PC-3 (cell line): ENCODE results near the gene COL25A1. TPM values are rescaled to one million over a fixed set of nuclear protein-coding genes. Genes with fewer than 3 reads are reported as not detected.

Source experiments
- ATAC-seq: fragments of 200-7000 bp; cut with Tn5 transposase; 2 replicates; pipeline ENCODE4 v1.9.1; 2020; ENCODE audit warnings: mild to moderate bottlenecking, moderate library complexity
- BruUV-seq: library from RNA; stranded (reverse); fragments of 400-500 nt; replicated peaks from 2 replicates; lab custom pipeline; 2021; lab: Mats Ljungman, UMichigan
- CTCF ChIA-PET: fragments of 300-600 bp; sonication (Branson Sonifier 250); formaldehyde crosslinking; loops from one replicate; lab custom pipeline; 2022; ENCODE audit warnings: antibody characterized with exemption; lab: Charles Lee
- POLR2A ChIA-PET: fragments of 300-600 bp; sonication (Branson Sonifier 250); formaldehyde crosslinking; loops from one replicate; lab custom pipeline; 2022; ENCODE audit warnings: antibody characterized with exemption; ENCODE audit not compliant: unreplicated experiment; lab: Charles Lee
- DNase-seq: peaks from one replicate; pipeline ENCODE4 v3.0.0-alpha.2; 2015
- H2AFZ ChIP-seq: fragments of 300-600 bp; sonication (generic); 2 replicates; pipeline ENCODE4 v1.6.0; 2016; ENCODE audit warnings: antibody characterized with exemption, low read length
- H3F3A ChIP-seq: fragments of 300-600 bp; sonication (generic); one replicate; pipeline ENCODE4 v1.6.0; 2017; ENCODE audit warnings: antibody characterized with exemption, low read length, control low read depth, mild to moderate bottlenecking; ENCODE audit not compliant: unreplicated experiment
- H3K27ac ChIP-seq: fragments of 300-600 bp; sonication (generic); 2 replicates; pipeline ENCODE4 v1.5.1; 2016; ENCODE audit warnings: mild to moderate bottlenecking, low read length
- H3K27me3 ChIP-seq: fragments of 300-600 bp; sonication (generic); 2 replicates; pipeline ENCODE4 v1.6.1; 2016; ENCODE audit warnings: low read length, mixed read lengths
- H3K36me3 ChIP-seq: fragments of 300-600 bp; sonication (generic); 2 replicates; pipeline ENCODE4 v1.6.1; 2016; ENCODE audit warnings: low read depth, mixed run types, low read length, mixed read lengths
- H3K4me1 ChIP-seq: fragments of 300-600 bp; sonication (generic); 2 replicates; pipeline ENCODE4 v1.5.1; 2016; ENCODE audit warnings: low read length; ENCODE audit not compliant: insufficient read depth
- H3K4me2 ChIP-seq: fragments of 300-600 bp; sonication (generic); 2 replicates; pipeline ENCODE4 v1.6.0; 2016; ENCODE audit warnings: low read length
- H3K4me3 ChIP-seq: fragments of 300-600 bp; sonication (generic); 2 replicates; pipeline ENCODE4 v1.5.1; 2016; ENCODE audit warnings: mild to moderate bottlenecking, low read length, mixed read lengths
- H3K79me2 ChIP-seq: fragments of 300-600 bp; sonication (generic); 2 replicates; pipeline ENCODE4 v1.6.1; 2017; ENCODE audit warnings: low read length, mixed read lengths
- H3K9ac ChIP-seq: fragments of 300-600 bp; sonication (generic); 2 replicates; pipeline ENCODE4 v1.6.0; 2016; ENCODE audit warnings: mild to moderate bottlenecking, low read length
- H3K9me2 ChIP-seq: fragments of 300-600 bp; sonication (generic); replicated peaks from 2 replicates; pipeline ENCODE4 v1.6.1; 2016; ENCODE audit warnings: mixed run types, low read length, mixed read lengths
- H3K9me3 ChIP-seq: fragments of 300-600 bp; sonication (generic); 2 replicates; pipeline ENCODE4 v1.6.1; 2016; ENCODE audit warnings: low read length, mixed read lengths
- H4K20me1 ChIP-seq: fragments of 300-600 bp; sonication (generic); 2 replicates; pipeline ENCODE4 v1.6.1; 2016; ENCODE audit warnings: low read length, mixed read lengths
- EZH2 ChIP-seq: fragments of 300-600 bp; sonication (generic); IDR thresholded peaks from one replicate; pipeline ENCODE4 v1.6.1; 2017; ENCODE audit warnings: antibody characterized with exemption, mild to moderate bottlenecking, low read length; ENCODE audit not compliant: unreplicated experiment
- EZH2phosphoT487 ChIP-seq: fragments of 300-600 bp; sonication (generic); IDR thresholded peaks from 2 replicates; pipeline ENCODE4 v1.6.1; 2018; ENCODE audit warnings: mild to moderate bottlenecking, antibody characterized with exemption, low read length, borderline replicate concordance
- intact Hi-C: fragments of 100-400 bp; cut with micrococcal nuclease; formaldehyde crosslinking; loops from 2 replicates; pipeline ENCODE4 v1.9.0; 2023
- total RNA-seq: library from RNA; depleted of rRNA; stranded (reverse); fragments of >200 nt; gene quantifications from 2 replicates; pipeline ENCODE4 v1.2.3, GENCODE V29; 2014
- TF ChIP-seq, protein P1 (sequence below): fragments of 300-600 bp; sonication (generic); conservative IDR thresholded peaks from 2 replicates; pipeline ENCODE4 v1.5.1; 2017; ENCODE audit warnings: antibody characterized with exemption, low read depth, mild to moderate bottlenecking, low read length

COL25A1 gene
- total RNA-seq, 1 experiment from 2014 or later: not detected

DNA sequence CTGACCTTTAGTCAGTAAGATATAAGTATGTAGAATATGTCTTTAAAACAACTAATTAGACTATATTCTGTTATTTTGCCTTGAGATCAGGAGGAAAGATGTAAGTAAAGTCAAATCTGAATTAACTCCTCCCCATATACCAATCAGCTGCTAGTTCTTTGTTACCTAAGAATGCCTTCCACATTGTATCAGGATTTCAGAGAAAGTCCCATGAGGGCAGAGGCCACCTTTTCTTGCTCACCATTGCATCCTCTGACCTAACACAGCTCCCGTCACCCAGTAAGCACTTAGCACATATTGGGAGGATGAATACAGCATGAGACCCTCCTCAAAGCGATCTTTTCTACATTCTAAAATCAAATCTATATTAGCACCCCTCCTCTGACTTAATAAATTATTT lies 87.0 kb downstream of the COL25A1 start:
- ATAC-seq (no peak), DNase-seq (no peak)
- Histone ChIP-seq H2AFZ (no peak overlapping the region), H3K9ac (no peak overlapping the region), H3K4me3 (no peak overlapping the region), H4K20me1 (no peaks in the 10 kb centered on the region), H3K27ac (no peak overlapping the region), H3K79me2 (no peaks in the 10 kb centered on the region), H3K27me3 (peaks cover 13% of the 10 kb centered on the region; the same call in 1 of the 2 replicates), H3K4me1 (no peaks in the 10 kb centered on the region), H3K9me3 (no peaks in the 10 kb centered on the region), H3K4me2 (no peak overlapping the region), H3F3A (no peaks in the 10 kb centered on the region), H3K9me2 (no peaks in the 10 kb centered on the region), H3K36me3 (no peaks in the 10 kb centered on the region)
- CTCF ChIA-PET: no interaction called here
- no peak for TF ChIP-seq EZH2
- TF ChIP-seq, protein P1, sequence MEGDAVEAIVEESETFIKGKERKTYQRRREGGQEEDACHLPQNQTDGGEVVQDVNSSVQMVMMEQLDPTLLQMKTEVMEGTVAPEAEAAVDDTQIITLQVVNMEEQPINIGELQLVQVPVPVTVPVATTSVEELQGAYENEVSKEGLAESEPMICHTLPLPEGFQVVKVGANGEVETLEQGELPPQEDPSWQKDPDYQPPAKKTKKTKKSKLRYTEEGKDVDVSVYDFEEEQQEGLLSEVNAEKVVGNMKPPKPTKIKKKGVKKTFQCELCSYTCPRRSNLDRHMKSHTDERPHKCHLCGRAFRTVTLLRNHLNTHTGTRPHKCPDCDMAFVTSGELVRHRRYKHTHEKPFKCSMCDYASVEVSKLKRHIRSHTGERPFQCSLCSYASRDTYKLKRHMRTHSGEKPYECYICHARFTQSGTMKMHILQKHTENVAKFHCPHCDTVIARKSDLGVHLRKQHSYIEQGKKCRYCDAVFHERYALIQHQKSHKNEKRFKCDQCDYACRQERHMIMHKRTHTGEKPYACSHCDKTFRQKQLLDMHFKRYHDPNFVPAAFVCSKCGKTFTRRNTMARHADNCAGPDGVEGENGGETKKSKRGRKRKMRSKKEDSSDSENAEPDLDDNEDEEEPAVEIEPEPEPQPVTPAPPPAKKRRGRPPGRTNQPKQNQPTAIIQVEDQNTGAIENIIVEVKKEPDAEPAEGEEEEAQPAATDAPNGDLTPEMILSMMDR: no peak
- intact Hi-C loops: no loop called here
- POLR2A ChIA-PET: no interaction called here
- no TSS peak for BruUV-seq

DNA sequence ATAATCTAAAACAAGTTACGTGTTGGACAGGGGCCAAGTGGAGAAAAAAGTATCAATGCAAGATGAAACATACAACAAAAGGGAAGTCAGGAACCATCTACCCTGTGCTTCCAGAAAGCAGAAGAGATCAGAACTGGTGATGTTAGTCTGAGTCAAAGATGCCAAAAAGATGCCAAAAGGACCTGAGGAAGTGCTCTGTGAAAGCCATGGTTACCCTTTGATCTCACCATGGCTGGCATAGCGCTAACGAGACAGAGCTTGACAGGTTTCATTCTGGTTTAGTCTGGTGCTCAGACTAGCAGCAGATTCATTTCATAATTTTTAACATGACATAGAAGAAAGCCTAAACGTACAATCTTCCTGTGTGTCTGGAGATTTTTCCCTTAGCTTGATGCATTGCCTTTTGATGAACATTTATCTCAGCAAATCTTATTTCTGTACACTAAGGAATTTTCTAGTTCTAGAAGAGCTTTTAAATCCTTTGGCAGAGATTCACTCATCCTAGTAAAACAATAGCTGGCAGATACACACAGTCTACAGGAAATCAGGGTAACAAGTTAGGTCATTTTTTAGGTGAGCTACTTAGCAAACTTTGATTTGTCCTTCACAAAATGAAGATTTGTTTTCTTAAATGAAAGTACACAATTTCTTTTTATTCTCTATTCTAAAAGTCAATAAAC lies 87.7 kb downstream of the COL25A1 start:
- Histone ChIP-seq H3K4me1 (no peaks in the 10 kb centered on the region), H3K27ac (no peak overlapping the region), H3F3A (no peaks in the 10 kb centered on the region), H3K4me2 (no peak overlapping the region), H3K4me3 (no peak overlapping the region), H4K20me1 (no peaks in the 10 kb centered on the region), H3K9me2 (no peaks in the 10 kb centered on the region), H3K9me3 (no peaks in the 10 kb centered on the region), H3K27me3 (peaks cover 10% of the 10 kb centered on the region; the same call in 1 of the 2 replicates), H2AFZ (no peak overlapping the region), H3K79me2 (no peaks in the 10 kb centered on the region), H3K9ac (no peak overlapping the region), H3K36me3 (no peaks in the 10 kb centered on the region)
- ChIA-PET POLR2A (no interaction called here), CTCF (no interaction called here)
- TF ChIP-seq EZH2phosphoT487: no peak
- TF ChIP-seq, protein P1: no peak
- ATAC-seq: no peak
- no peak for DNase-seq
- BruUV-seq: no TSS peak
- intact Hi-C loops: no loop called here

DNA sequence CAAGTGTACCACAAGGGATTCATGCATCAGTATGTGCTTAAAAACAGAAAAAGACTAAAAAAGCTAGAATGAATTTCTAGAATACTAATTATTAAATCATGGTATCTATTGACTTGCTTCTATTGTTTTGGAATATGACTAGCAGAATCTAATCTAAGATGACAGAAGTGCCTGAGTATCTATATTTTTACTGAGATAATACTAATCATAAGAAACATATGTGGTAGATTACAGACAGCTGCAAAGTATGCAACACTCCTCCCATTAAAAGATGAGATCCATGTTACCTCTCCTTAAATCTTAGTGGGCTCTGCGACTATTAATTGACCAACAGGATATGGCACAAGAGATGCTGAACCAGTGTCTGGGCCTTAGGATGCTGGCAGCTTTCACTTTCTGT lies 89.4 kb downstream of the COL25A1 start:
- Histone ChIP-seq H3K4me1 (no peaks in the 10 kb centered on the region), H4K20me1 (no peaks in the 10 kb centered on the region), H3K9ac (no peak overlapping the region), H2AFZ (no peak overlapping the region), H3K9me2 (no peaks in the 10 kb centered on the region), H3K36me3 (no peaks in the 10 kb centered on the region), H3F3A (no peaks in the 10 kb centered on the region), H3K4me2 (no peak overlapping the region), H3K27ac (no peak overlapping the region), H3K79me2 (no peaks in the 10 kb centered on the region), H3K9me3 (no peaks in the 10 kb centered on the region), H3K27me3 (peaks cover 18% of the 10 kb centered on the region; the same call in 1 of the 2 replicates), H3K4me3 (no peak overlapping the region)
- DNase-seq (no peak), ATAC-seq (no peak)
- intact Hi-C loops: no loop called here
- ChIA-PET CTCF (no interaction called here), POLR2A (no interaction called here)
- TF ChIP-seq, protein P1: no peak
- TF ChIP-seq EZH2 (no peak), EZH2phosphoT487 (no peak)
- BruUV-seq: no TSS peak
